ENCODE results near the gene AHRR. TPM values are rescaled to one million over a fixed set of nuclear protein-coding genes. Genes with fewer than 3 reads are reported as not detected.
A peak's percentile ranks its signal among the peaks of the same experiment; 100 is the strongest.
"Not testable (repeated sequence)": the region's sequence is repeated elsewhere in the genome, so short reads cannot be mapped to it uniquely, and the experiment has no call there.

The AHRR gene
- total RNA-seq, 1 donor from 2014 or later = 11.3 TPM

- TF ChIP-seq POLR2AphosphoS5 (IDR thresholded peaks at IDR 0.05; ENCODE audit: insufficient read depth in 1 of 2, low read depth in 1 of 2) (no peak), POLR2A (IDR thresholded peaks at IDR 0.05) (no peak), CTCF (IDR thresholded peaks at IDR 0.05) (no peak)
- H3K27ac ChIP-seq = no peak overlapping the region
- no peaks in the 10 kb centered on the region for H3K9me3 ChIP-seq
- no peaks in the 10 kb centered on the region for H3K36me3 ChIP-seq
- no peaks in the 10 kb centered on the region for H3K4me1 ChIP-seq
- intact Hi-C loops (cut with DNase I) = no loop called here
- H3K4me3 ChIP-seq = no peak overlapping the region
- DNase-seq (ENCODE audit: extremely low spot score in 2 of 2) = no peak
- H3K27me3 ChIP-seq = no peaks in the 10 kb centered on the region
Measured at GRCh38 chr5:383621-384020, 62.1 kb downstream of the AHRR start.

DNA sequence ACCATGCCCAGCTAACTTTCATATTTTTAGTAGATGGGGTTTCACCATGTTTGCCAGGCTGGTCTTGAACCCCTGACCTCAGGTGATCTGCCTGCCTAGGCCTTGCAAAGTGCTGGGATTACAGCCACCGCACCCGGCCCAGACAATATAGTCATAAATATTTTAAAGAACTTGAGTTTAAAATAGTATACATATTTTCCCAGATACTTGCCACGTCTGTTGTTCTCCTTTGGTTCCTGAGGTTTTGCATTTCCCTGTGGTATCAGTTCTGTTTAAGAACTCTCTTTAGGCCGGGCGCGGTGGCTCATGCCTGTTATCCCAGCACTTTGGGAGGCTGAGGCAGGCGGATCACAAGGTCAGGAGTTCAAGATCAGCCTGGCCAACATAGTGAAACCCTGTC is 63.1 kb downstream of the AHRR start:
- H3K9me3 ChIP-seq; intact Hi-C loops (cut with DNase I); H3K36me3 ChIP-seq; H3K4me3 ChIP-seq; H3K27me3 ChIP-seq; H3K27ac ChIP-seq; H3K4me1 ChIP-seq: not testable (repeated sequence)
- DNase-seq (ENCODE audit: extremely low spot score in 2 of 2) = peak in 1 of 2 donors; percentile 13

GRCh38 chr5:385321-385720 is 63.8 kb downstream of the AHRR start:
- TF ChIP-seq POLR2AphosphoS5 (IDR thresholded peaks at IDR 0.05; ENCODE audit: insufficient read depth in 1 of 2, low read depth in 1 of 2) (no peak), POLR2A (IDR thresholded peaks at IDR 0.05) (no peak), CTCF (IDR thresholded peaks at IDR 0.05) (no peak)
- no peak overlapping the region for H3K27ac ChIP-seq
- no peak overlapping the region for H3K4me3 ChIP-seq
- no peak for DNase-seq (ENCODE audit: extremely low spot score in 2 of 2)
- intact Hi-C loops (cut with DNase I) = no loop called here
- no peaks in the 10 kb centered on the region for H3K4me1 ChIP-seq
- no peaks in the 10 kb centered on the region for H3K9me3 ChIP-seq
- H3K36me3 ChIP-seq = no peaks in the 10 kb centered on the region
- no peaks in the 10 kb centered on the region for H3K27me3 ChIP-seq

DNA sequence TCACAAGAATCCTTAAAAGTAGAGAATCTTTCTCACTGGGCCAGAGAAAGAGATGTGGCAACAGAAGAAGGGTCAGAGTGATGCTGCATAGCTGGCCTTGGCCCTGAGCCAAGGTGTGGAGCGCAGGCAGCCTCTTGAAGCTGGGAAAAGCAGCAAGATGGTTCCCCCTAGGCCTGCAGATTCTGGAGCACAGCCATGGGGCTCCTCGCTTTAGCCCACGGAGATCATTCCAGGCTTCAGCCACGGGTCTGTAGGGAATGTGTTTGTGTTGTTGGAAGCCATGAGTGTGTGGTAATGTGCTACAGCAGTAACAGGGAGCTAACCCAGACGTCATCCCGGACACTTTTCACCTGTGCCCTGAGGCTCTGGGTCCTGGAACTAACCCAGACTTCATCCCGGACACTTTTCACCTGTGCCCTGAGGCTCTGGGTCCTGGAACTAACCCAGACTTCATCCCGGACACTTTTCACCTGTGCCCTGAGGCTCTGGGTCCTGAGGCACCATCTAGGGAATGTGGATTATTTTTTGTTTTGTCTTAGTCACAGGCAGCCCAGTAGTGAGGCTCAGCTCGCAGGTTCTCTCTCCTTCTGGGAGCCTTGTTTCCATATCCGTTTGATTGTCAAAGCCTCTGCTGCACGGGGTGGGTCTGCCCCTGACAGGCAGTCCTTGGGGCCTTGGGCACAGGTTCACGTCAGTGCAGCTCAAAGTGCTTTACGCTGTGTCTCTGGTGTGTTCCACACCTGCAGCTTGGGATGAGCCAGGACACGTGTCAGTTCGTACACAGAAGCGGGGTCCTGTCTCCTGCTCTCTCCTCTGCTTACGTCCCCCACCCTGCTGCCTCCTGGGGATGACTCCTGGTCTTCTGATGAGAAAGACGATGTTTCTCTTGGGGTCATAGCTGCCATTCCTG is 65.2 kb downstream of the AHRR start:
- no peaks in the 10 kb centered on the region for H3K4me1 ChIP-seq
- peak; percentile 72 to 82 for DNase-seq (ENCODE audit: extremely low spot score in 2 of 2)
- no peak overlapping the region for H3K27ac ChIP-seq
- H3K4me3 ChIP-seq = no peak overlapping the region
- no peak for TF ChIP-seq POLR2A (IDR thresholded peaks at IDR 0.05)
- no peak for TF ChIP-seq CTCF (IDR thresholded peaks at IDR 0.05)
- no peak for TF ChIP-seq POLR2AphosphoS5 (IDR thresholded peaks at IDR 0.05; ENCODE audit: insufficient read depth in 1 of 2, low read depth in 1 of 2)
- H3K9me3 ChIP-seq = no peaks in the 10 kb centered on the region
- H3K27me3 ChIP-seq = no peaks in the 10 kb centered on the region
- intact Hi-C loops (cut with DNase I) = no loop called here
- no peaks in the 10 kb centered on the region for H3K36me3 ChIP-seq

GRCh38 chr5:387491-388265 is 66.2 kb downstream of the AHRR start:
- Histone ChIP-seq H3K27ac (no peak overlapping the region), H3K27me3 (no peaks in the 10 kb centered on the region), H3K9me3 (no peaks in the 10 kb centered on the region), H3K36me3 (no peaks in the 10 kb centered on the region), H3K4me1 (peaks cover 3% of the 10 kb centered on the region), H3K4me3 (no peak overlapping the region)
- no peak for TF ChIP-seq CTCF (IDR thresholded peaks at IDR 0.05)
- no peak for TF ChIP-seq POLR2AphosphoS5 (IDR thresholded peaks at IDR 0.05; ENCODE audit: insufficient read depth in 1 of 2, low read depth in 1 of 2)
- TF ChIP-seq POLR2A (IDR thresholded peaks at IDR 0.05) = no peak
- intact Hi-C loops (cut with DNase I) = no loop called here
- peak; percentile 72 to 81 for DNase-seq (ENCODE audit: extremely low spot score in 2 of 2)
